ENCODE measurements around the gene RASA4. TPM values are rescaled to one million over a fixed set of nuclear protein-coding genes. Genes with fewer than 3 reads are reported as not detected.
"Not testable (repeated sequence)": the region's sequence is repeated elsewhere in the genome, so short reads cannot be mapped to it uniquely, and the experiment has no call there.

The RASA4 gene
- polyA plus RNA-seq, 1 of the 3 experiments (the other 2 are of a cell fraction) = 31.7 TPM

DNA sequence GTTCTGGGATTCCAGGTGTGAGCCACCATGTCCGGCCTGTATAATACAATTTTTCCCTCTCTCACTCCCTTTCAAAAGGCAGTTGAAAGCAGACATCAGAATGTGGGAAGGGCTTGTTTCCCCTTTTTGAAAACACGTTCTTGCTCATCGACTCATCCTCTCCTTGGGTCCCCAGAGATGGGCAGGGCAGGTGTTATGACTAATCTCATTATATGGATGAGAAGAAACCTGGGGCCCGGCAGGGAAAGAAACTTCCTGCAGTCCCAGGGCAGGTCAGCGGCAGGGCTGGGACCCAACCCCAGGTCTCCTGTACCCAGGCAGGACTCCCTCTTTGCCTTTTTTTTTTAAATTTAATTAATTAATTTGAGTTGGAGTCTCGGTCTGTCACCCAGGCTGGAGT lies 70.2 kb downstream of the RASA4 start:
- H3K4me1 ChIP-seq (ENCODE audit: control insufficient read depth in 1 of 2, insufficient read depth in 2 of 2, low read depth in 1 of 2, low read length in 1 of 2); H3K9me3 ChIP-seq; H4K20me1 ChIP-seq (ENCODE audit: insufficient read depth); H3K9ac ChIP-seq; H3K9me2 ChIP-seq; H2AFZ ChIP-seq (ENCODE audit: low read depth); POLR2A ChIA-PET; CTCF ChIA-PET; H3F3A ChIP-seq (replicated peaks; ENCODE audit: insufficient read depth); H3K79me2 ChIP-seq (ENCODE audit: insufficient read depth); H3K4me2 ChIP-seq; H3K36me3 ChIP-seq (replicated peaks in 1 of 2; ENCODE audit: control insufficient read depth in 1 of 2, insufficient read depth in 2 of 2, low read length in 1 of 2); H3K27ac ChIP-seq (ENCODE audit: low read depth in 2 of 2, low read length in 1 of 2); DNase-seq; H3K4me3 ChIP-seq (ENCODE audit: low read depth in 2 of 2, low read length in 1 of 2); H3K27me3 ChIP-seq (ENCODE audit: insufficient read depth): not testable (repeated sequence)
- peak; percentile 22; the same call in 1 of the 2 replicates for TF ChIP-seq FOSL2 (IDR thresholded peaks at IDR 0.05; ENCODE audit: borderline replicate concordance, low read depth)
- WGBS (ENCODE audit: low lambda C conversion rate) = 40% methylated on average over 3 of the region's 6 CpGs

DNA sequence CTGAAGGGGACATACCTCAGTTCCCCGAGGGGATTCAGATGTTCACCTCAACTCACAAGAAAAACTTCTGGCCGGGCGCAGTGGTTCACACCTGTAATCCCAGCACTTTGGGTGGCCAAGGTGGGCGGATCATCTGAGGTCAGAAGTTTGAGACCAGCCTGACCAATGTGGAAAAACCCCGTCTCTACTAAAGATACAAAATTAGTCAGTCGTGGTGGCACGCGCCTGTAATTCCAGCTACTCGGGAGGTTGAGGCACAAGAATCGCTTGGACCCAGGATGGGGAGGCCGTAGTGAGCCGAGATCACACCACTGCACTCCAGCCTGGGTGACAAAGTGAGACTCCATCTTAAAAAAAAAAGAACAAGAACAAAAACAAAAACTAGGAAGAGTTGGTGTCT lies 71.3 kb downstream of the RASA4 start:
- CTCF ChIA-PET; POLR2A ChIA-PET; H3K9ac ChIP-seq; H3K4me3 ChIP-seq (ENCODE audit: low read depth in 2 of 2, low read length in 1 of 2); H3K9me2 ChIP-seq; H3K36me3 ChIP-seq (replicated peaks in 1 of 2; ENCODE audit: control insufficient read depth in 1 of 2, insufficient read depth in 2 of 2, low read length in 1 of 2); H3K9me3 ChIP-seq; H4K20me1 ChIP-seq (ENCODE audit: insufficient read depth); H3K4me1 ChIP-seq (ENCODE audit: control insufficient read depth in 1 of 2, insufficient read depth in 2 of 2, low read depth in 1 of 2, low read length in 1 of 2); H3F3A ChIP-seq (replicated peaks; ENCODE audit: insufficient read depth); H3K27me3 ChIP-seq (ENCODE audit: insufficient read depth); H3K4me2 ChIP-seq; DNase-seq; H3K79me2 ChIP-seq (ENCODE audit: insufficient read depth); H3K27ac ChIP-seq (ENCODE audit: low read depth in 2 of 2, low read length in 1 of 2); H2AFZ ChIP-seq (ENCODE audit: low read depth): not testable (repeated sequence)
- WGBS (ENCODE audit: low lambda C conversion rate) = 98% methylated on average over 8 of the region's 12 CpGs

DNA sequence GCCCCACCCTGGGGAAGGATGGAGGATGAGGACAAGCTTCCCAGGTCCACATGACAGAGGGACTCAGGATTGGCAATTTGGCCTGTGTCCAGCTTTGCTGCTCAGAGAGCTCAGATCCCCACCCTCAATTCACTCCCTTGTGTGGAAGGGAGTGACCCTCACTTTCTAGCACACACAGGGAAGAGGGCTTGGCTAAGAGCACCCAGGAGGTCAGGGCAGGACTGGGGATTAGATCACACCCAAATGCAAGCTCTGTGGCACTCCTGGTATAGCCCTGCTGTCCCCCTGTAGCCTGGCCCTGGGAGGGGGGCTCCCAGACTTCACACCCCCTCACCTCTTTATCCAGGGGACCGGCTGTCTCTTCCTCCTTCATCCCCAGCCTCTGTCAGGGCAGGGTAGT lies 72.2 kb downstream of the RASA4 start:
- H4K20me1 ChIP-seq (ENCODE audit: insufficient read depth); H3K27ac ChIP-seq (ENCODE audit: low read depth in 2 of 2, low read length in 1 of 2); DNase-seq; H3K27me3 ChIP-seq (ENCODE audit: insufficient read depth); H3K9me3 ChIP-seq; H3K9ac ChIP-seq; H3K79me2 ChIP-seq (ENCODE audit: insufficient read depth); POLR2A ChIA-PET; H3F3A ChIP-seq (replicated peaks; ENCODE audit: insufficient read depth); H3K4me2 ChIP-seq; H3K4me3 ChIP-seq (ENCODE audit: low read depth in 2 of 2, low read length in 1 of 2); CTCF ChIA-PET; H2AFZ ChIP-seq (ENCODE audit: low read depth); H3K9me2 ChIP-seq; H3K36me3 ChIP-seq (replicated peaks in 1 of 2; ENCODE audit: control insufficient read depth in 1 of 2, insufficient read depth in 2 of 2, low read length in 1 of 2); H3K4me1 ChIP-seq (ENCODE audit: control insufficient read depth in 1 of 2, insufficient read depth in 2 of 2, low read depth in 1 of 2, low read length in 1 of 2): not testable (repeated sequence)
- WGBS (ENCODE audit: low lambda C conversion rate) = 100% methylated on average over 1 of the region's 1 CpG

DNA sequence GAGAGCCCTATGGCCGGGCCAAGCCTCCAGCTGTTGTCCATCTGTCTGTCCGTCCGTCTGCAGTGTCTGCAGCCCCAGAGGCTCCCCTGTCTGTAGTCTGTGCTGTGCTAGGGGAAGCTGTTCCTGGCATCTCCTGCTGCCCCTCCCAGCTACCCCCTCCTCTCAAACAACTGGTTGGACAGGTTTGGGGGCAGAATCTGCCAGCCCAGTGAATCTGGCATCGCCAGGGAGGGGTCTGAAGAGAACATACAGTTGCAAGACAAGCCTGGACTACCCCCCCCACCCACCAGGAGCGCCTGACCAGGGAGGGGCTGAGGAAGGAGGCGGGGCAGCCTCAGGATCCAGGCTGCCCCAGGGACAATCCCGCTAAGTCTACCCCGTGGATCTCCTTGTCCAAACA lies 73.0 kb downstream of the RASA4 start, which contains the start of gene UPK3BL2:
Gene UPK3BL2 (minus strand): TSS at position 101 of the 400 bp plus-strand sequence. CDS start 60 bp downstream, at position 41.
- H3K27me3 ChIP-seq (ENCODE audit: insufficient read depth); H3K9ac ChIP-seq; H3K27ac ChIP-seq (ENCODE audit: low read depth in 2 of 2, low read length in 1 of 2); H3K9me3 ChIP-seq; POLR2A ChIA-PET; H3K79me2 ChIP-seq (ENCODE audit: insufficient read depth); H3F3A ChIP-seq (replicated peaks; ENCODE audit: insufficient read depth); H4K20me1 ChIP-seq (ENCODE audit: insufficient read depth); H3K4me1 ChIP-seq (ENCODE audit: control insufficient read depth in 1 of 2, insufficient read depth in 2 of 2, low read depth in 1 of 2, low read length in 1 of 2); H3K9me2 ChIP-seq; H3K36me3 ChIP-seq (replicated peaks in 1 of 2; ENCODE audit: control insufficient read depth in 1 of 2, insufficient read depth in 2 of 2, low read length in 1 of 2); H3K4me2 ChIP-seq; H3K4me3 ChIP-seq (ENCODE audit: low read depth in 2 of 2, low read length in 1 of 2); H2AFZ ChIP-seq (ENCODE audit: low read depth); CTCF ChIA-PET; DNase-seq: not testable (repeated sequence)
- WGBS (ENCODE audit: low lambda C conversion rate) = no CpG with 5 or more reads among the region's 8 CpGs

DNA sequence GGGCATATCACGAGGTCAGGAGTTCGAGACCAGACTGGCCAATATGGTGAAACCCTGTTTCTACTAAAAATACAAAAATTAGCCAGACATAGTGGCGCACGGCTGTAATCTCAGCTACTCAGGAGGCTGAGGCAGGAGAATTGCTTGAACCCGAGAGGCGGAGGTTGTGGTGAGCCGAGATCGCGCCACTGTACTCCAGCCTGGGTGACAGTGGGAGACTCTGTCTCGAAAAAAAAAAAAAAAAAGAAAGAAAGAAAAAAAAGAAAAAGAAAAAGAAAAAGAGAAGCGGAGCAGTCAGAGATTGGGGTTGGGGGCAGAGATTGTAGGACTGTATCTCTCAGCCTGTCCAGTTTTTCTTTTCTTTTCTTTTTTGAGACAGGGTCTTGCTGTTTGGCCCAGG lies 73.8 kb downstream of the RASA4 start:
- H2AFZ ChIP-seq (ENCODE audit: low read depth); H3K27ac ChIP-seq (ENCODE audit: low read depth in 2 of 2, low read length in 1 of 2); H3K36me3 ChIP-seq (replicated peaks in 1 of 2; ENCODE audit: control insufficient read depth in 1 of 2, insufficient read depth in 2 of 2, low read length in 1 of 2); H3K4me3 ChIP-seq (ENCODE audit: low read depth in 2 of 2, low read length in 1 of 2); H3K4me2 ChIP-seq; H3K9me3 ChIP-seq; H4K20me1 ChIP-seq (ENCODE audit: insufficient read depth); POLR2A ChIA-PET; H3F3A ChIP-seq (replicated peaks; ENCODE audit: insufficient read depth); H3K9me2 ChIP-seq; H3K4me1 ChIP-seq (ENCODE audit: control insufficient read depth in 1 of 2, insufficient read depth in 2 of 2, low read depth in 1 of 2, low read length in 1 of 2); H3K9ac ChIP-seq; CTCF ChIA-PET; H3K27me3 ChIP-seq (ENCODE audit: insufficient read depth); DNase-seq; H3K79me2 ChIP-seq (ENCODE audit: insufficient read depth): not testable (repeated sequence)
- WGBS (ENCODE audit: low lambda C conversion rate) = 88% methylated on average over 7 of the region's 11 CpGs

DNA sequence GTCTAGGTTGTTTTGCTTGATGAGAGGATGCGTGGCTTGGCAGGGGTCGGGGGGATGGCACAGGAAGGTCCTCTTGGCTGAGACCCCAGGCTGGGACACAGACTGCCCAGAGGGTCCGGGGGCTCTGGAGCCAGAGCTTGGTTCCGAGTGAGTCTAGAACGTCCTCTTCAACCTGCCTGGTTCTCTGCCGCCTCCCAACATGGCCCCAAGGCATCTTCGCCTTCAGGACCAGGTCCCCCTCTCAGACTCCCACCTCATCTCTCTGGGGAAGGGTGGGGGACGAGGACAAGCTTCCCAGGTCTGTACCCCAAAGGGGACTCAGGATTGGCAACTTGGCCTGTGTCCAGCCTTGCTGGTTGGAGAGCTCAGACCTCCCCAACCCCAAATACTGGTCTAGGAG lies 74.5 kb downstream of the RASA4 start:
- H3K9me2 ChIP-seq; H2AFZ ChIP-seq (ENCODE audit: low read depth); CTCF ChIA-PET; POLR2A ChIA-PET; H3F3A ChIP-seq (replicated peaks; ENCODE audit: insufficient read depth); DNase-seq; H3K4me1 ChIP-seq (ENCODE audit: control insufficient read depth in 1 of 2, insufficient read depth in 2 of 2, low read depth in 1 of 2, low read length in 1 of 2); H3K27ac ChIP-seq (ENCODE audit: low read depth in 2 of 2, low read length in 1 of 2); H3K36me3 ChIP-seq (replicated peaks in 1 of 2; ENCODE audit: control insufficient read depth in 1 of 2, insufficient read depth in 2 of 2, low read length in 1 of 2); H3K4me2 ChIP-seq; H3K4me3 ChIP-seq (ENCODE audit: low read depth in 2 of 2, low read length in 1 of 2); H3K9ac ChIP-seq; H3K79me2 ChIP-seq (ENCODE audit: insufficient read depth); H3K9me3 ChIP-seq; H4K20me1 ChIP-seq (ENCODE audit: insufficient read depth); H3K27me3 ChIP-seq (ENCODE audit: insufficient read depth): not testable (repeated sequence)
- WGBS (ENCODE audit: low lambda C conversion rate) = 100% methylated on average over 4 of the region's 8 CpGs

DNA sequence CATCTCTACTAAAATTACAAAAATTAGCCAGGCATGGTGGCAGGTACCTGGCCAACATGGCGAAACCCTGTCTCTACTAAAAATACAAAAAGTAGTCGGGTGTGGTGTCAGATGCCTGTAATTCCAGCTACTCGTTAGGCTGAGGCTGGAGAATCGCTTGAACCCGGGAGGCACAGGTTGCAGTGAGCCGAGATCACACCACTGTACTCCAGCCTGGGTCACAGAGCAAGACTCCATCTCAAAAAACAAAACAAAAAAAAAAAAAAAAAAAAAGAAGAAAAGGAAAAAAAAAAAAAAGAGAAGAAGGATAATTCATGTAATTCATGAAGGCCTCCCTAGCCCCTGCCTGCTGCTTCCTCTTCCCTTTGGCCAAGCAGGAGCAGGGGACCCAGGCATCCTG lies 76.0 kb downstream of the RASA4 start:
- H3K9ac ChIP-seq; H3K4me3 ChIP-seq (ENCODE audit: low read depth in 2 of 2, low read length in 1 of 2); CTCF ChIA-PET; H3K9me2 ChIP-seq; H2AFZ ChIP-seq (ENCODE audit: low read depth); H3K79me2 ChIP-seq (ENCODE audit: insufficient read depth); H3F3A ChIP-seq (replicated peaks; ENCODE audit: insufficient read depth); H3K36me3 ChIP-seq (replicated peaks in 1 of 2; ENCODE audit: control insufficient read depth in 1 of 2, insufficient read depth in 2 of 2, low read length in 1 of 2); DNase-seq; H3K4me2 ChIP-seq; POLR2A ChIA-PET; H3K4me1 ChIP-seq (ENCODE audit: control insufficient read depth in 1 of 2, insufficient read depth in 2 of 2, low read depth in 1 of 2, low read length in 1 of 2); H3K27me3 ChIP-seq (ENCODE audit: insufficient read depth); H3K27ac ChIP-seq (ENCODE audit: low read depth in 2 of 2, low read length in 1 of 2); H3K9me3 ChIP-seq; H4K20me1 ChIP-seq (ENCODE audit: insufficient read depth): not testable (repeated sequence)
- WGBS (ENCODE audit: low lambda C conversion rate) = 96% methylated on average over 5 of the region's 6 CpGs
